ENCODE measurements around the gene B4GALT2.

Gene B4GALT2

DNA sequence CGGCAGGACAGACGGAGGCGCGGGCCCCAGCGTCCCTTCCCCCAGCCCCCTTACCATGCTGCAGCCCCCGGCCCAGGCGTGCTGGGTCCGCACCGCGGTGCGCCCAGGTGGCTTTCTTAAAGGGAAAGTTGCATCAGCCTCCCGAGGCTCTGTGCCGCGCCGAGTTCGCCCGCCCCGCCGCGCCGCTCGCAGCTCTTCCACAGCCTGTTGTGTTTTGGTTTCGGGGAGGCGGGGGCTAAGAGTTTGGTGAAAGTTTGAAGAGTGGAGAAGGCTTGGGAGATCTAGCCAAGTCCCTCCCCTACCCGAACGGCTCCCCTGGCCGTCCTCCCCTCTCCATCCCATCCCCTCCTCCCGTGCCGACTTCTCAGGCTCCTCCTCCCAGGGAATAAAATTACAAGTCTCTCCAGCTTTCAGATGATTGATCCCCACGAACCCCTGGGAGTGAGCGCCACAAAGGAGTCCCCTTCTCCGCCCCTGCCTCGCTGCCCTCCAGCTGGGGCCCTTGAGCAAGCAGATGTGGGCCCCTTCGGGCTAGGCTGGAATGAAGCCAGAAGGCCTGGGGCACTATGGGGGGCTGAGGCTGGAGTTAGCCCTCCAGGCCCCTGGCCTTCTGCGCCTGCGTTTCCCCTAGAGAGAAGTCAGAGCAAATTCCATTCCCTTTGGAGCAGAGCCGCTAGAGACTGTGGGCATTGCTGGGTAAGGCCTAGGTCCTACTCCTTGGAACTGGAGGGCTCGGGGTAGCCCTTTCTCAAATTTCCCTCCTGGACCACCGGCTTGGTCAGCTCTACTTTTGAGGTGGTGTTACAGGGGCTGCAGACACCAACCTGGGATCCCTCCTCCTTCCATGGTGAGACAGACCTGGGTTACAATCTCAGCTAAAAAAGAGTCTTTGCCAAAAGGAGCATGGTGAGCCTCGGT lies 52.5 kb downstream of the B4GALT2 start, which contains the start of gene SLC6A9:
Gene SLC6A9 (minus strand): TSS at position 211 of the 918 bp plus-strand sequence. CDS start 7,185 bp downstream, outside the sequence.
- H3K4me1 Mint-ChIP-seq (ENCODE audit: low read depth in 2 of 2): peaks cover 14 to 16% of the 10 kb centered on the region in 2 donors
- H3K27me3 Mint-ChIP-seq: no peaks in the 10 kb centered on the region
- peak within 1 kb of the TSS; percentile 82 for H3K4me3 Mint-ChIP-seq
- peaks cover 25% of the 10 kb centered on the region for H3K36me3 Mint-ChIP-seq (ENCODE audit: insufficient read depth)
- ATAC-seq (replicated peaks): peak; percentile 1
- H3K27ac Mint-ChIP-seq: peak within 1 kb of the TSS; percentile 76 to 80
- no peak for DNase-seq
- H3K9me3 Mint-ChIP-seq: no peaks in the 10 kb centered on the region

DNA sequence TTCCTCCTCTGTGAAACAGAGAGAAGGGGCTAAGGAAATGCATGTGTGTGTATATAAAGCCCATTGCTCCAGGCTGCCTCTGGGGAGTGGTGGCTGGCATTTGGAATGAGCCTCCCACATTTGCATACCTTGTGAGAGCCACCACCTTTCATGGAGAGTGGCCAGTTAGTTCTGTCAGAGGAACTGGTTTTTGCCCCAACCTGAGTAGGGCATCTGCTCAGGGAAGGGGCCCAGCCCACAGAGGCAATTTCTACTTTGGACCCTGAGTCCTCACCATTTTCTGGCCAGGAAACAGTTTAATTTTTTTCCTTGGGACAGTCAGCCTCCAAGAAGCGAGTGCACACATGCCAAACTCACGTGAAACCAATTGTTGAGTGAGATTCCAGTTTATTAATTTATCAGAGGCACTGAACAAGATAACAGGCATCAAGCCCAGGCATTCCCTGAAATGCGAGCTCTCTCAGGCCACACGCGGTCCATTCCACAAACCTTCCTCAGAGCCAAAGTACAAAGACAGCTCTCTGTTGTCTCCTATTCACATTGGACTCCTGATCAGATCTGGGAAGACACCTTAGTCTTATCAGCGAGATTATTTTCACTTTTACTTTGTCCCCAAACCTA lies 53.3 kb downstream of the B4GALT2 start:
- Mint-ChIP-seq H3K27me3 (no peaks in the 10 kb centered on the region), H3K4me3 (peak overlapping the region; percentile 82), H3K9me3 (no peaks in the 10 kb centered on the region), H3K27ac (peak overlapping the region in 1 of 2 donors; percentile 76), H3K4me1 (ENCODE audit: low read depth in 2 of 2) (peaks cover 14 to 16% of the 10 kb centered on the region in 2 donors), H3K36me3 (ENCODE audit: insufficient read depth) (peaks cover 25% of the 10 kb centered on the region)
- DNase-seq: no peak
- no peak for ATAC-seq (replicated peaks)

GRCh38 chr1:44033041-44033575 lies 54.1 kb downstream of the B4GALT2 start:
- H3K4me3 Mint-ChIP-seq: peak overlapping the region in 1 of 2 donors; percentile 82
- no peak for DNase-seq
- H3K36me3 Mint-ChIP-seq (ENCODE audit: insufficient read depth): peaks cover 22% of the 10 kb centered on the region

GRCh38 chr1:44033756-44034155 lies 54.7 kb downstream of the B4GALT2 start:
- ATAC-seq (replicated peaks): no peak
- DNase-seq: no peak
- peaks cover 12% of the 10 kb centered on the region in 2 donors for H3K4me1 Mint-ChIP-seq (ENCODE audit: low read depth in 2 of 2)
- no peak overlapping the region for H3K4me3 Mint-ChIP-seq
- H3K27ac Mint-ChIP-seq: no peak overlapping the region
- H3K36me3 Mint-ChIP-seq (ENCODE audit: insufficient read depth): peaks cover 22% of the 10 kb centered on the region
- no peaks in the 10 kb centered on the region for H3K9me3 Mint-ChIP-seq
- no peaks in the 10 kb centered on the region for H3K27me3 Mint-ChIP-seq

More at GRCh38 chr1:44033041-44033575, 54.1 kb downstream of the B4GALT2 start:
- peaks cover 12 to 14% of the 10 kb centered on the region in 2 donors for H3K4me1 Mint-ChIP-seq (ENCODE audit: low read depth in 2 of 2)
- H3K27ac Mint-ChIP-seq: no peak overlapping the region
- no peaks in the 10 kb centered on the region for H3K27me3 Mint-ChIP-seq
- H3K9me3 Mint-ChIP-seq: no peaks in the 10 kb centered on the region
- no peak for ATAC-seq (replicated peaks)

DNA sequence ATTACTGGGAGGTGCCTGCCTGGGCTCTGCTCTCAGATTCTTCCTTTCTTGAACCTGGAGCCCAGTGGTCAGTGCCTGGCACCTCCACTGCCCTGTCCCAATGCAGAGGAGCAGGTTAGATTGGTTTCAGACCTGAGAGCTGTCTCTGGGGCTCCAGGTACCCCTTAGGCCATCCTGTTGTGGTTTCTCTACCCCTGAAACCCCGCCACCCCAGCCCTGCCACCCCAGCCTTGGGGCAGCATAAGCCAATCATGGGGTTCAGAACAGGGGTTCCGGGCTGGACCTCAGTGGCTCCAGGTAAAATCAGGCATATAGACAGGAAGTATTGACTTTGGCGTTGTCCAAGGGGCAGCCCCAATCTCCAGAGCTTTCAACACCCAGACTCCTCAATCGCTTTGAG lies 55.4 kb downstream of the B4GALT2 start:
- ATAC-seq (replicated peaks) (no peak), DNase-seq (no peak)
- H3K4me3 Mint-ChIP-seq: no peak overlapping the region
- peaks cover 22% of the 10 kb centered on the region for H3K36me3 Mint-ChIP-seq (ENCODE audit: insufficient read depth)
- H3K27ac Mint-ChIP-seq: no peak overlapping the region
- H3K4me1 Mint-ChIP-seq (ENCODE audit: low read depth in 2 of 2): peaks cover 5 to 9% of the 10 kb centered on the region in 2 donors
- no peaks in the 10 kb centered on the region for H3K9me3 Mint-ChIP-seq
- no peaks in the 10 kb centered on the region for H3K27me3 Mint-ChIP-seq

DNA sequence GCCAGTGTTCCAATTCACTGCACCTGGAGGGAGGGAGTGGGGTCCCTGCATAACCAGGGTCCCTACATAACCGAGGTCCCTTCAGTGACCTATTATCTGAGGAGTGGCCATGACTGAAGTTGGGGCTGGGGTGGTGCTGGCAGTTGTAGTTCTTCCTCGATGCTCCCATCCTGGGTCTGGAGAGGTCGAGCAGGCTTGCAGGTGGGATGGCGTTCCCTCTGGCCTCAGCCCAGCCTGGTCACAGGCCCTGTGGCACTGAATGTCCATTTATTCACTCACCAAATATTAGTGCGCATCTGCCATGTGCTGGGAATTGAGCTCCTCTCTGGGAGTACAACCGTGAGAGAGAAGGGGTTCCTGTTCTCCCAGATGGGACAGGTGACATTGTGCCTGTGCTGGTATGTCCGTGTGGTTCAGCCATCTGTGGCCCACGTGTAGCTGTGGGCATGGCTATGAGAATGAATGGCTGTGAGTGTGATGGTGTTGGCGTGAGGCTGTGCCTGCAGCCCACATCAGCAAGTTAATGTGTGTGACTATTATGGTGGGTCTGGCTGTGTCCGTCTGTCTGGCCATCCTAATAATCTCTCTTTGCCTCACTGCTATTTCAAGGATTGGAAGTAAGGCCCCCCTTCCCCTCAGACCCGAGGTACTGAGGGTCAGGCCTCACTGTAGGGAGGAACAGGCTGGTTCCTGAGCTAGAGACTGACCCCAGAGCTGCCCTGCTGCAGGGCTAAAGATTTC lies 56.1 kb downstream of the B4GALT2 start:
- peaks cover 17% of the 10 kb centered on the region for H3K36me3 Mint-ChIP-seq (ENCODE audit: insufficient read depth)
- no peak overlapping the region for H3K4me3 Mint-ChIP-seq
- no peak overlapping the region for H3K27ac Mint-ChIP-seq
- H3K27me3 Mint-ChIP-seq: no peaks in the 10 kb centered on the region
- ATAC-seq (replicated peaks): no peak
- DNase-seq: no peak
- H3K9me3 Mint-ChIP-seq: no peaks in the 10 kb centered on the region
- peaks cover 0 to 4% of the 10 kb centered on the region in 2 donors for H3K4me1 Mint-ChIP-seq (ENCODE audit: low read depth in 2 of 2)

DNA sequence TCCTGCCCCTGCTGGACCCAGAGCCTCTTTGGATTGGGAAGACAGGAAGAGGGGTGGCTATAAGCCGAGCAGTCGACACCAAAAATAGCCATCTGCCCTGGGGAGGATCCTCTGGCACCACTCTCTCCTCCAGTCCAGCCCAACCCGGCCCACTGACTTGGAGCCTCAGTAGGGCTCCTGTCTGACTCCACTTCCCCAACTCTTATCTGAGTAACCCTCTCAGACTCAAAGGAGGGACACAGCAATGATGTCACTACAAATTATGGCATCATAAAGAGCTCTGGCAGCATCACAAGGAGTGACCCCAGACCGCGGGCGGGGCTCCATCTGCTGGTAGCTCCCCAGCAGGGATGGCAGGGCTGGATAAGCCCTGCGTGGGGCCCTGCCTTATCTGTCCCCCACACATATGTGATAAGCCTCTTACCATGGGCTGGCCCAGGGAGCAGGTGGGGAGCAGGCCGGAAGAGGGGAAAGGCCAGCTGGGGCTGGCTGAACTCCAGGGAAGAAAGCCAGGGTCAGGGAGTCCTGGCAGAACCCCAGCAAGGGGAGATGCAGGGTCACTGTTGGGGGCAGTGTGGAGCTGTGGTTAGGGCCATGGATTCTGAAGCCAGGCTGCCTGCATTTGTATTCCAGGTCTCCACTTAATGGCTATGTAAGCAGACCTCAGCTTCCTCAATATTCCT lies 56.9 kb downstream of the B4GALT2 start:
- H3K4me3 Mint-ChIP-seq: no peak overlapping the region
- no peaks in the 10 kb centered on the region for H3K27me3 Mint-ChIP-seq
- no peak overlapping the region for H3K27ac Mint-ChIP-seq
- ATAC-seq (replicated peaks) (no peak), DNase-seq (no peak)
- no peaks in the 10 kb centered on the region for H3K9me3 Mint-ChIP-seq
- H3K4me1 Mint-ChIP-seq (ENCODE audit: low read depth in 2 of 2): peaks cover 0 to 3% of the 10 kb centered on the region in 2 donors
- H3K36me3 Mint-ChIP-seq (ENCODE audit: insufficient read depth): peaks cover 12% of the 10 kb centered on the region

- no peaks in the 10 kb centered on the region for H3K9me3 Mint-ChIP-seq
- peaks cover 7% of the 10 kb centered on the region for H3K36me3 Mint-ChIP-seq (ENCODE audit: insufficient read depth)
- no peaks in the 10 kb centered on the region for H3K4me1 Mint-ChIP-seq (ENCODE audit: low read depth in 2 of 2)
- H3K27ac Mint-ChIP-seq: no peak overlapping the region
- peak; percentile 58 to 68 (median 63) for DNase-seq
- H3K4me3 Mint-ChIP-seq: no peak overlapping the region
- ATAC-seq (replicated peaks): peak; percentile 87
- no peaks in the 10 kb centered on the region for H3K27me3 Mint-ChIP-seq
Observed at GRCh38 chr1:44036409-44037139, 57.6 kb downstream of the B4GALT2 start.

DNA sequence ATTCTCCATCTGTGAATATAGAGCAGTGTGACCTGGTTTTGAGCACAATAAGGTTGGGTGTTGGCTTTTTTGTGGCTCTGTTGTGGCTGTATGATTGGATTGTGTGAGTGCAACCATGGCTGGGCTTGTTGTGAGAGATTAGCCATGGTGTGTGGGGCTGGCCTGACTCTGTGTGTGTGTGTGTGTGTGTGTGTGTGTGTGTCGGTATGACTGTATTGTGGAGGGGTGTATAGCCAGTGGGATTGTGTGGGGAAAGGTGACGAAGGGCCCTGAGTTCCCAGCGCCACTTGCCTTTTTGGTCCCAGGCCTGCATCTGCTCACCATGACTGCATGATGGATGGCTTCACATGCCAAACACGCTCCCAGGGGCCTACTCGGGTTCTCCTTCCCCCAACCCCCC lies 58.1 kb downstream of the B4GALT2 start:
- H3K4me3 Mint-ChIP-seq: no peak overlapping the region
- no peak overlapping the region for H3K27ac Mint-ChIP-seq
- no peak for ATAC-seq (replicated peaks)
- no peak for DNase-seq
- H3K4me1 Mint-ChIP-seq (ENCODE audit: low read depth in 2 of 2): no peaks in the 10 kb centered on the region
- no peaks in the 10 kb centered on the region for H3K9me3 Mint-ChIP-seq
- H3K36me3 Mint-ChIP-seq (ENCODE audit: insufficient read depth): peaks cover 2% of the 10 kb centered on the region
- no peaks in the 10 kb centered on the region for H3K27me3 Mint-ChIP-seq

DNA sequence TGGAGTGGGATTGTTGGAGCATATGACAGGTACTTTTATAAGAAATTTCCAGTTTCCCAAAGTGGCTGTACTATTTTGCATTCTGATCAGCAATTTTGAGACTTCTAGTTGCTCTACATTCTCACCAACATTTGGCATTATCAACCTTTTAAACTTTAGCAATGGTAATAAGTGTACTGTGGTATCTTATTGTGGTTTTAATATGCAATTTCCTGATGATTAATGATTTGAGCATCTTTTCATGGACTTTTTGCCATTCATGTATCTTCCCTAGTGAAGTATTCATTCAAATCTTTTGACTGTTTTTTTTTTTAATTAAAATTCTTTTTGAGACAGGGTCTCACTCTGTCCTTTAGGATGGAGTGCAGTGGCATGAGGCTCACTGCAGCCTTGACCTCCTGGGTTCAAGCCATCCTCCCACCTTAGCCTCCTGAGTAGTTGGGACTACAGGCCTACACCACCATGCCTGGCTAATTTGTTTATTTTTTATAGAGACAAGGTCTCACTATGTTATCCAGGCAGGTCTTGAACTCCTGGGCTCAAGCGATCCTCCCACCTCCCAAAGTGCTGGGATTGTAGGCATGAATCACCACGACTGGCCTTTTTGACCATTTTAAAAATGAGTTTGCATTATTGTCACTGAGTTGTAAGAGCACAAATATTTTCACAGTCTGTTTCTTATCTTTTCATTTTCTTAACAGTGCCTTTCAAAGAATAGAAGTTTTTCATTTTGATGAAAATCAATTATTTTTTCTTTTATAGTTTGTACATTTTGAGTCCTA lies 60.1 kb downstream of the B4GALT2 start:
- no peak overlapping the region for H3K27ac Mint-ChIP-seq
- peaks cover 11 to 16% of the 10 kb centered on the region in 2 donors for H3K27me3 Mint-ChIP-seq
- H3K4me1 Mint-ChIP-seq (ENCODE audit: low read depth in 2 of 2): no peaks in the 10 kb centered on the region
- no peaks in the 10 kb centered on the region for H3K9me3 Mint-ChIP-seq
- no peaks in the 10 kb centered on the region for H3K36me3 Mint-ChIP-seq (ENCODE audit: insufficient read depth)
- no peak for ATAC-seq (replicated peaks)
- no peak for DNase-seq
- H3K4me3 Mint-ChIP-seq: no peak overlapping the region

GRCh38 chr1:44040418-44040817 lies 61.4 kb downstream of the B4GALT2 start:
- no peaks in the 10 kb centered on the region for H3K4me1 Mint-ChIP-seq (ENCODE audit: low read depth in 2 of 2)
- no peaks in the 10 kb centered on the region for H3K9me3 Mint-ChIP-seq
- no peak for ATAC-seq (replicated peaks)
- no peak overlapping the region for H3K4me3 Mint-ChIP-seq
- peaks cover 19 to 20% of the 10 kb centered on the region in 2 donors for H3K27me3 Mint-ChIP-seq
- no peak for DNase-seq
- no peak overlapping the region for H3K27ac Mint-ChIP-seq
- no peaks in the 10 kb centered on the region for H3K36me3 Mint-ChIP-seq (ENCODE audit: insufficient read depth)

Measured in effector memory CD8-positive, alpha-beta T cell (primary cell).